ENCODE results near the gene ANKRD33. TPM values are rescaled to one million over a fixed set of nuclear protein-coding genes. Genes with fewer than 3 reads are reported as not detected.

Gene ANKRD33
- total RNA-seq, 1 experiment from 2014 or later: 0.81 TPM

DNA sequence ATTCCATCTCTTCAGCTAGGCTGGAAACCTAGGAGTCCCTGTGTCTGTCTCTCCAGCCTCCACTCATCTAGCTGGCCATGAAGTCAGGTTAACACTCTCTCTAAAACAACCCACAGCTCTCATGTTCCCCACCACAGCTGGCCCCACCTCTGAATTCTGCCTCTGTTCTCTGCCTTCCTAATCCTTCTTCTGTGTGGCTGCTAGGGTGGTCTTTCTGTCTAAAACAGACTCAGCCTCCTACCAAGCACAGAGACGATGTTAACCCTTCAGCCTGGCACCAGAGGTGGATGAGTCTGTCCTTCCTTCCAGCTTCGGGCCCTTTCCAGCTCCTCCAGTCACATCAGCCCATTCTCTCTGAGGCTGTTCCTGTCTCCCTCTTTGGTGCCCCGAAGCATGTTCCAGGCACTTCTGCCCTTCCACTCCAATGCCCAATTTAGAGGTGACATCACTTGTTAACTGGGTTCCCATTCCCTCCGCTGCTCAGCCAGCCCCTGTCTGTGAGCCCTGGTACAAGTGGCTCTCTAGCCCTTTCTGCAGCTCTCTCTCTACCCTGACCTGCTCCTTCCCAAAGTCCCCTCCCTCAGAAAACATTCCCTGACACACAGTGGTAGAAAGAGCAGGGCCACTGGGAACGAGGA, 48.5 kb upstream of the ANKRD33 start:
- Histone ChIP-seq H2BK15ac (ENCODE audit: low read depth, low read length) (no peak overlapping the region), H3K79me2 (ENCODE audit: insufficient read depth, low read length) (no peaks in the 10 kb centered on the region), H3K27ac (ENCODE audit: insufficient read length, low read depth, low read length) (no peak overlapping the region), H3K27me3 (ENCODE audit: insufficient read depth, low read length) (no peaks in the 10 kb centered on the region), H2BK5ac (ENCODE audit: insufficient read length, low read length) (no peak overlapping the region), H3K4me2 (ENCODE audit: insufficient read depth, insufficient read length, low read length) (no peak overlapping the region), H3K56ac (ENCODE audit: insufficient read length, low read depth, low read length) (no peak overlapping the region), H3K4me1 (ENCODE audit: insufficient read depth, low read length) (no peaks in the 10 kb centered on the region; the same call in 1 of the 2 replicates), H3K9me3 (ENCODE audit: control insufficient read depth, low read depth, low read length) (no peaks in the 10 kb centered on the region), H3K79me1 (ENCODE audit: insufficient read depth, low read depth, low read length, poor library complexity, severe bottlenecking) (no peaks in the 10 kb centered on the region), H2BK120ac (ENCODE audit: low read depth, low read length, poor library complexity, severe bottlenecking) (no peak overlapping the region), H3K4ac (ENCODE audit: low read depth, low read length) (no peak overlapping the region), H4K5ac (ENCODE audit: insufficient read length, low read depth, low read length) (no peak overlapping the region), H4K91ac (ENCODE audit: insufficient read length, low read depth, low read length) (no peak overlapping the region), H2BK20ac (ENCODE audit: low read depth, low read length, poor library complexity, severe bottlenecking) (no peak overlapping the region), H3K23ac (ENCODE audit: insufficient read length, low read depth, low read length) (no peak overlapping the region), H4K20me1 (ENCODE audit: control insufficient read depth, insufficient read depth, insufficient read length) (no peaks in the 10 kb centered on the region), H3K9ac (ENCODE audit: extremely low read depth, insufficient read length, low read length) (no peak overlapping the region), H3T11ph (ENCODE audit: low read length) (no peak overlapping the region), H2AFZ (ENCODE audit: low read length) (no peak overlapping the region), H3K18ac (ENCODE audit: insufficient read length, low read depth, low read length) (no peak overlapping the region), H2BK12ac (ENCODE audit: insufficient read length, low read depth, low read length) (no peak overlapping the region), H3K23me2 (ENCODE audit: insufficient read length, low read depth, low read length, poor library complexity, severe bottlenecking) (no peaks in the 10 kb centered on the region), H4K8ac (replicated peaks; ENCODE audit: insufficient read length, low read depth, low read length) (no peak overlapping the region), H2AK5ac (ENCODE audit: insufficient read length, low read length) (no peak overlapping the region), H3K14ac (ENCODE audit: insufficient read depth, low read length) (no peak overlapping the region)
- Mint-ChIP-seq H3K27ac (peak overlapping the region; percentile 11 to 25 (median 16); a peak in 4 of 7 replicates), H3K4me1 (peaks cover 59 to 75% of the 10 kb centered on the region in 2 experiments), H3K9me3 (no peaks in the 10 kb centered on the region), H3K27me3 (ENCODE audit: low read depth) (peaks cover 25% of the 10 kb centered on the region), H3K4me3 (no peak overlapping the region), H3K36me3 (ENCODE audit: insufficient read depth in 1 of 3, low read depth in 3 of 3) (peaks cover 0 to 9% (median 3%) of the 10 kb centered on the region in 3 experiments; a peak in 3 of 7 replicates)
- no peak for DNase-seq
- WGBS (ENCODE audit: extremely low coverage, insufficient read length, low lambda C conversion rate): no CpG with 5 or more reads among the region's 5 CpGs
- TF ChIP-seq, protein P1, sequence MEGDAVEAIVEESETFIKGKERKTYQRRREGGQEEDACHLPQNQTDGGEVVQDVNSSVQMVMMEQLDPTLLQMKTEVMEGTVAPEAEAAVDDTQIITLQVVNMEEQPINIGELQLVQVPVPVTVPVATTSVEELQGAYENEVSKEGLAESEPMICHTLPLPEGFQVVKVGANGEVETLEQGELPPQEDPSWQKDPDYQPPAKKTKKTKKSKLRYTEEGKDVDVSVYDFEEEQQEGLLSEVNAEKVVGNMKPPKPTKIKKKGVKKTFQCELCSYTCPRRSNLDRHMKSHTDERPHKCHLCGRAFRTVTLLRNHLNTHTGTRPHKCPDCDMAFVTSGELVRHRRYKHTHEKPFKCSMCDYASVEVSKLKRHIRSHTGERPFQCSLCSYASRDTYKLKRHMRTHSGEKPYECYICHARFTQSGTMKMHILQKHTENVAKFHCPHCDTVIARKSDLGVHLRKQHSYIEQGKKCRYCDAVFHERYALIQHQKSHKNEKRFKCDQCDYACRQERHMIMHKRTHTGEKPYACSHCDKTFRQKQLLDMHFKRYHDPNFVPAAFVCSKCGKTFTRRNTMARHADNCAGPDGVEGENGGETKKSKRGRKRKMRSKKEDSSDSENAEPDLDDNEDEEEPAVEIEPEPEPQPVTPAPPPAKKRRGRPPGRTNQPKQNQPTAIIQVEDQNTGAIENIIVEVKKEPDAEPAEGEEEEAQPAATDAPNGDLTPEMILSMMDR (conservative IDR thresholded peaks at IDR 0.05): no peak

Measured in H9 (cell line).